Parathyroid adenoma (tissue), 2 donors: ENCODE results near the gene WDR31.

Experiments
- H2AFZ ChIP-seq: fragments of 300-600 bp; sonication (generic); one replicate; pipeline ENCODE4 v1.7.0; 2017; ENCODE audit warnings: antibody characterized with exemption, mild to moderate bottlenecking
- H3K27ac ChIP-seq: fragments of 300-600 bp; sonication (generic); one replicate; pipeline ENCODE4 v1.7.0; 2017
- H3K27me3 ChIP-seq: fragments of 300-600 bp; sonication (generic); one replicate; pipeline ENCODE4 v1.7.0; 2017; ENCODE audit warnings: low read length; ENCODE audit not compliant: control insufficient read depth, insufficient read depth
- H3K36me3 ChIP-seq: fragments of 300-600 bp; sonication (generic); one replicate; pipeline ENCODE4 v1.7.0; 2017; ENCODE audit warnings: low read length; ENCODE audit not compliant: control insufficient read depth, insufficient read depth
- H3K4me1 ChIP-seq: fragments of 300-600 bp; sonication (generic); one replicate; pipeline ENCODE4 v1.7.0; 2017; ENCODE audit warnings: control low read depth
- H3K4me2 ChIP-seq: fragments of 300-600 bp; sonication (generic); one replicate; pipeline ENCODE4 v1.7.0; 2017; ENCODE audit warnings: low read length
- H3K4me3 ChIP-seq: fragments of 300-600 bp; sonication (generic); one replicate; pipeline ENCODE4 v1.7.0; 2017; ENCODE audit warnings: low read depth, low read length
- H3K79me2 ChIP-seq: fragments of 300-600 bp; sonication (generic); one replicate; pipeline ENCODE4 v1.7.0; 2017; ENCODE audit warnings: control low read depth
- H3K9ac ChIP-seq: fragments of 300-600 bp; sonication (generic); one replicate; pipeline ENCODE4 v1.7.0; 2017; ENCODE audit warnings: mild to moderate bottlenecking
- H3K9me3 ChIP-seq: fragments of 300-600 bp; sonication (generic); one replicate; pipeline ENCODE4 v1.7.0; 2017; ENCODE audit warnings: low read length; ENCODE audit not compliant: control insufficient read depth
- TF ChIP-seq, protein P1 (sequence below): fragments of 300-600 bp; sonication (generic); IDR thresholded peaks from one replicate; pipeline ENCODE4 v1.7.0; 2017; ENCODE audit warnings: antibody characterized with exemption, mild to moderate bottlenecking
- donor health status: primary hyperparathyroidism.

Gene WDR31

GRCh38 chr9:113372059-113372458 lies 32.0 kb upstream of the WDR31 start:
- no peak overlapping the region for H2AFZ ChIP-seq
- peak overlapping the region; percentile 30 for H3K4me2 ChIP-seq
- no peak overlapping the region for H3K9ac ChIP-seq
- H3K27me3 ChIP-seq: no peaks in the 10 kb centered on the region
- peak overlapping the region; percentile 92 for H3K27ac ChIP-seq
- peaks cover 33% of the 10 kb centered on the region for H3K4me1 ChIP-seq
- no peaks in the 10 kb centered on the region for H3K36me3 ChIP-seq
- H3K9me3 ChIP-seq: no peaks in the 10 kb centered on the region
- TF ChIP-seq, protein P1, sequence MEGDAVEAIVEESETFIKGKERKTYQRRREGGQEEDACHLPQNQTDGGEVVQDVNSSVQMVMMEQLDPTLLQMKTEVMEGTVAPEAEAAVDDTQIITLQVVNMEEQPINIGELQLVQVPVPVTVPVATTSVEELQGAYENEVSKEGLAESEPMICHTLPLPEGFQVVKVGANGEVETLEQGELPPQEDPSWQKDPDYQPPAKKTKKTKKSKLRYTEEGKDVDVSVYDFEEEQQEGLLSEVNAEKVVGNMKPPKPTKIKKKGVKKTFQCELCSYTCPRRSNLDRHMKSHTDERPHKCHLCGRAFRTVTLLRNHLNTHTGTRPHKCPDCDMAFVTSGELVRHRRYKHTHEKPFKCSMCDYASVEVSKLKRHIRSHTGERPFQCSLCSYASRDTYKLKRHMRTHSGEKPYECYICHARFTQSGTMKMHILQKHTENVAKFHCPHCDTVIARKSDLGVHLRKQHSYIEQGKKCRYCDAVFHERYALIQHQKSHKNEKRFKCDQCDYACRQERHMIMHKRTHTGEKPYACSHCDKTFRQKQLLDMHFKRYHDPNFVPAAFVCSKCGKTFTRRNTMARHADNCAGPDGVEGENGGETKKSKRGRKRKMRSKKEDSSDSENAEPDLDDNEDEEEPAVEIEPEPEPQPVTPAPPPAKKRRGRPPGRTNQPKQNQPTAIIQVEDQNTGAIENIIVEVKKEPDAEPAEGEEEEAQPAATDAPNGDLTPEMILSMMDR: no peak
- H3K79me2 ChIP-seq: no peaks in the 10 kb centered on the region
- no peak overlapping the region for H3K4me3 ChIP-seq

DNA sequence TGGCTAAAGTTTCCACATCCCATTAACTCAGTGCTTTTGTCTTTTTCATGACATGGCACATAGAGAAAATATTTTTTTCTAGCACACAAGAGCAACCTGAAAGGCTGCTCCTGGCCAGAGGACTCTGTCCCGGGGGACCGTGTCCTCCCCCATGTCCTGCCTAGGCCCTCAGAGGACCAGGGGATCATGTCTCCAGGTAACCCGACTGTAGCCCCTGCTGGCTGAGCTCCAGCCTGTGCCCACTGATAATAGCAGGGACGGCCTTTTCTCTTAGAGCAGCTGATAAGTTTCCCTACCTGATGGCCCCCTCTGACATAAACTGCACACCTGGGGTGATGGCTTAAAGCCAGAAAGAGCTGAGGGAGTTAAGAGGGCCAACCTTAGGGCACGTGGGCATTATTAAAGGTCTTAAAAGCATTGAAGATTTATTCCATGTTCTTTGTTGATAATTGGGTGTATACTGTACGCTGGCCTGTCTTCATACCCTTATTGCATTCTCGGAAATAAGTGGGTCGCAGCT lies 30.8 kb upstream of the WDR31 start:
- Histone ChIP-seq H3K79me2 (no peaks in the 10 kb centered on the region), H3K4me3 (no peak overlapping the region), H3K27ac (peak overlapping the region; percentile 92), H3K27me3 (no peaks in the 10 kb centered on the region), H3K4me2 (no peak overlapping the region), H3K9me3 (no peaks in the 10 kb centered on the region), H3K9ac (no peak overlapping the region), H2AFZ (no peak overlapping the region), H3K36me3 (no peaks in the 10 kb centered on the region), H3K4me1 (peaks cover 42% of the 10 kb centered on the region)
- TF ChIP-seq, protein P1: no peak

- no peaks in the 10 kb centered on the region for H3K9me3 ChIP-seq
- H3K36me3 ChIP-seq: no peaks in the 10 kb centered on the region
- TF ChIP-seq, protein P1: no peak
- peaks cover 47% of the 10 kb centered on the region for H3K4me1 ChIP-seq
- peak overlapping the region; percentile 92 for H3K27ac ChIP-seq
- no peaks in the 10 kb centered on the region for H3K79me2 ChIP-seq
- no peak overlapping the region for H2AFZ ChIP-seq
- no peaks in the 10 kb centered on the region for H3K27me3 ChIP-seq
- peak overlapping the region; percentile 25 for H3K4me2 ChIP-seq
- no peak overlapping the region for H3K9ac ChIP-seq
- no peak overlapping the region for H3K4me3 ChIP-seq
These were observed 29.7 kb upstream of the WDR31 start for GRCh38 chr9:113369855-113370140.

DNA sequence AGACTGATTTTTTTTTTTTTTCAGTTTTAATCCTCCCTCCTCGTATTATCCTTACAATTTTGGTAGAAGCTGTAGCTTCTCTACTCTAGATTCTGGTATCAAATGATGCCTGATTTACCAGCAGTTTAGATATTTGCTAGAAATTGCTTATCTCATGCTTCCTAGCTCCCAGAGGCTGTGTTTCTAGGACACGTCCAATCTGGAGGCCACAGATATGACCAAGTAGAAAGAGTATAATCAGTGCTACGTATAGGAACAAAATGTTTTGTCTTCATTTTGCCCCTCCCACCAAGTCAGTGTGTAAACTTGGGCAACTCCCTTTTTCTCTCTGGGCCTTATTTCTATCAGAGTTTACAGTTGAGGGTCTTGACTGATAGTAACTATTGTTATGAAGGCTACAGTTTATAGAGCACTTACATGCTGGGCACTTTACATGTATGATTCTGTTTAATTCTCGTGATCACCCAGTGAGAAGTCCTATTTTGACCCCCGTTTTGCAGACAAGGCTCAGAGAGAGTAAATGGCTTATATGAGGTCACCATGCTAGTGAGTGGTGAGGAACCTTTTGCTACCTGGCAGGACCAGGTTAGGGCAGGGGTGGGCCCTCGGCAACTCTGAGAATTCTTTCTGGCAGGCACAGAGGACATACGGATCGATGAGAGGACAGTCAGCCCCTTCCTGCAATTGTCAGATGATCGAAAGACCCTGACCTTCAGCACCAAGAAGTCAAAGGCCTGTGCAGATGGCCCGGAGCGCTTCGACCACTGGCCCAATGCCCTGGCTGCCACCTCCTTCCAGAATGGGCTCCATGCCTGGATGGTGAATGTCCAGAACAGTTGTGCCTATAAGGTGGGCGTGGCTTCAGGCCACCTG lies 29.1 kb upstream of the WDR31 start:
- no peak overlapping the region for H3K4me3 ChIP-seq
- H3K79me2 ChIP-seq: no peaks in the 10 kb centered on the region
- H3K36me3 ChIP-seq: no peaks in the 10 kb centered on the region
- H3K4me2 ChIP-seq: peak overlapping the region; percentile 25
- H3K4me1 ChIP-seq: peaks cover 47% of the 10 kb centered on the region
- no peak overlapping the region for H2AFZ ChIP-seq
- H3K27ac ChIP-seq: peak overlapping the region; percentile 92
- H3K9me3 ChIP-seq: no peaks in the 10 kb centered on the region
- no peak overlapping the region for H3K9ac ChIP-seq
- TF ChIP-seq, protein P1: no peak
- no peaks in the 10 kb centered on the region for H3K27me3 ChIP-seq
